Erythroblast (primary cell): ENCODE data around the gene P2RY14.

Experiments used
- GATA1 ChIP-seq: IDR thresholded peaks from 2 replicates; pipeline ENCODE4 v1.6.1; 2011; ENCODE audit warnings: low read depth, mild to moderate bottlenecking, control low read depth, low read length, moderate library complexity
- POLR2A ChIP-seq: IDR thresholded peaks from 2 replicates; pipeline ENCODE4 v1.6.1; 2011; ENCODE audit warnings: mild to moderate bottlenecking, low read length

- TF ChIP-seq POLR2A = no peak
- TF ChIP-seq GATA1 = no peak
These were observed 49.7 kb downstream of the P2RY14 start for GRCh38 chr3:151228666-151229040.
